ENCODE results near the gene ATP5F1C.
"Not testable (repeated sequence)": the region's sequence is repeated elsewhere in the genome, so short reads cannot be mapped to it uniquely, and the experiment has no call there.

Gene ATP5F1C

GRCh38 chr10:7787857-7788638, at the start of gene ATP5F1C, which contains the start of gene KIN:
ATP5F1C (plus strand) TSS chr10:7788177; CDS start chr10:7788208, 31 bp downstream.
KIN (minus strand) TSS chr10:7787993; CDS start chr10:7787933, 60 bp downstream.
- DNase-seq (ENCODE audit: low read depth), result peak; percentile 94

GRCh38 chr10:7738536-7739407, 49.2 kb upstream of the ATP5F1C start:
- DNase-seq (ENCODE audit: low read depth), result no peak

- DNase-seq (ENCODE audit: low read depth), result no peak
These were observed 43.7 kb upstream of the ATP5F1C start for GRCh38 chr10:7744307-7744706.

DNA sequence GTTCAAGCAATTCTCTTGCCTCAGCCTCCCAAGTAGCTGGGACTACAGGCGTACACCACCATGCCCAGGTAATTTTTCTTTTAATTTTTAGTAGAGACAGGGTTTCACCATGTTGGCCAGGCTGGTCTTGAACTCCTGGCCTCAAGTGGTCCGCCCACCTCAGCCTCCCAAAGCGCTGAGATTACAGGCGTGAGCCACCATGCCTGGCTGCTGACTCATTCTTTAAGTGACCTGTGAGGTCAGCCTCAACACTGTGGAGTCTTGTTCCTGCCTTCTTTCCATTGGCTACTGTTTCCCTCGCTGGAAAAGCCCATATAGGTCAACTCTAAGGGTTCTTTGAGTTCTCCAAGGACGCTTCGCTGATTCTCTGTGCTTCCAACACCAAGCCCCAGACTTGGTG, 39.3 kb upstream of the ATP5F1C start:
- not testable (repeated sequence) for DNase-seq (ENCODE audit: low read depth)

- no peak for DNase-seq (ENCODE audit: low read depth)
These were observed 37.8 kb upstream of the ATP5F1C start for GRCh38 chr10:7750222-7750621.

- no peak for DNase-seq (ENCODE audit: low read depth)
These were observed 35.7 kb upstream of the ATP5F1C start for GRCh38 chr10:7752251-7752650.

DNA sequence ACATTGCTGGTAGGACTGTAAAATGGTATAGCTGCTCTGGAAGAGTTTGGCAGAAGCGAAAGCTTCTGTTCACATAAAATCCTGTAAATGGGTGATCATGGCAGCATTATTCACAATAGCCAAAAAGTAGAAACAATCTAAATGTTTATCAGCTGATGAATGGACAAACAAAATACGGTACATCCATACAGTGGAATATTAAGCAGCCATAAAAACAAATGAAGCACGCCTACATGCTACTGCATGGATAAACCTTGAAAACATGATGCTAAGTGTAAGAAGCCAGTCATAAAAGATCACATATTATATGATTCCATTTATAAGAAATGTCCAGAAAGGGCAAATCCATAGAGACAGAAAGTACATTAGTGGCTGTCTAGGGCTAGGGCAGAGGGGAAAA, 32.9 kb upstream of the ATP5F1C start:
- DNase-seq (ENCODE audit: low read depth), result no peak

- DNase-seq (ENCODE audit: low read depth), result no peak
These were observed 31.5 kb upstream of the ATP5F1C start for GRCh38 chr10:7756360-7756992.

DNA sequence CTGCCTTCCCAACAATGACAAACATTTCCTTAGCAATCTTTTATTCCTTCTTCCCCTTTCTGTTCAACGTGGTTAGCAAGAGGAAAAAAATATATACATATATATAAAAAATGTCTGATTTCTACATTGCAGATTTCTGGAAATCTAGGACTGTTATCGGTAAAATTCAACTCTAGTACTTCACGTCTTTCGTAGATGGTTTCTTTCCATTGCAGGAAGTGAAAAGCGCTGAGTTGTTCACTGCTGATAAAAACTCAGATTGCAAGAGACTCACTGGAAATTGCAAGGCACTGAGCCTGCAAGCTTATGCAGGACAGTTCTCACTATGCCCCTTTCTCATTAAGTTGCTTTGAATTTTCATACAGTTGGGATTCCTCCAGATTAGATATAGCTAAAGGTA, 24.0 kb upstream of the ATP5F1C start:
- no peak for DNase-seq (ENCODE audit: low read depth)

- no peak for DNase-seq (ENCODE audit: low read depth)
These were observed 21.7 kb upstream of the ATP5F1C start for GRCh38 chr10:7766241-7766640.

GRCh38 chr10:7767209-7767608, 20.8 kb upstream of the ATP5F1C start:
- DNase-seq (ENCODE audit: low read depth), result no peak

- no peak for DNase-seq (ENCODE audit: low read depth)
These were observed 19.6 kb upstream of the ATP5F1C start for GRCh38 chr10:7768417-7768816.

- DNase-seq (ENCODE audit: low read depth), result no peak
These were observed 13.9 kb upstream of the ATP5F1C start for GRCh38 chr10:7773845-7774801.

DNA sequence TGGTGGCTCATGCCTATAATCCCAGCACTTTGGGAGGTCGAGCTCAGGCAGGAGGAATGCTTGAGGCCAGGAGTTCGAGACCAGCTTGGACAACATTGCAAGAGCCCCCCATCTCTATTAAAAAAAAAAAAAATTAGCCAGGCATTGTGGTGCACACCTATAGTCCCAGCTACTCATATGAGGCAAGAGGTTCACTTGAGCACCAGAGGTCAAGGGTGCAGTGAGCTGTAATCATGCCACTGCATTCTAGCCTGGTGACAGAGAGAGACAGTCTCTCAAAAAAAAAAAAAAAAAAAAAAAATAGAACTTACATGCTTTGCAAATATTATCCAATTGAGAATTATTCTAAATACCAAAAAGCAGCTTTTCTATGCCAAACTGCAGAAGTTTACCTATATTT, 11.2 kb upstream of the ATP5F1C start:
- no peak for DNase-seq (ENCODE audit: low read depth)

DNA sequence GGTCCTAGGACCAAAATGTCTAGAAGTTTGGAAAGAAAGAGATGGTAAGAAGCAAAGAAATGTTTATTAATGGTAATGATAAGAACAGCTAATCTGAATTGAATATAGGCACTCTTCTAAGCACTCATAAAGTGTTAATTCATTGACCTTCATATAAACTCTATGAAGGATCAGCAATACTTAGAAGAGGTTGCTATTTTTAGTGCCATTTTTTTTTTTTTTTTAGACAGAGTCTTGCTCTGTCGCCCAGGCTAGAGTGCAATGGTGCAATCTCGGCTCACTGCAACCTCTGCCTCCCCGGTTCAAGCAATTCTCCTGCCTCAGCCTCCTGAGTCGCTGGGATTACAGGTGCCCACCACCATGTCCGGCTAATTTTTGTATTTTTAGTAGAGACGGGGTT, 5.8 kb upstream of the ATP5F1C start:
- not testable (repeated sequence) for DNase-seq (ENCODE audit: low read depth)

DNA sequence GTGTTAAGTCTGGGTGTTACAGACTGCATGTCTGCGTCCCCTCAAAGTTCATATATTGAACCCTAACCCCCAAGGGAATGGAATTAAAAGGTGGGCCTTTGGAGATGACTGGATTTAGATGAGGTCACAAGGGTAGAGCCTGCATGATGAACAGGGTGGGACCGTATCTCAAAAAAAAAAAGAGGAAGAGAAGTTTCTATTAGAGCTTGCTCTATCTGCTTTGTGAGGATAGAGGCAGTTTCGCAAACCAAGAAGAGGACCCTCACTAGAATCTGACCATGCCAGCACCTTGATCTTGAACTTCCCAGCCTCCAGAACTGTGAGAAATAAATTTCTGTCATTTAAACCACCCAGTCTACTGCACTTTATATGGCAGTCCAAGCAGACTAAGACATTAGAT, 1.5 kb upstream of the ATP5F1C start:
- DNase-seq (ENCODE audit: low read depth), result no peak

DNA sequence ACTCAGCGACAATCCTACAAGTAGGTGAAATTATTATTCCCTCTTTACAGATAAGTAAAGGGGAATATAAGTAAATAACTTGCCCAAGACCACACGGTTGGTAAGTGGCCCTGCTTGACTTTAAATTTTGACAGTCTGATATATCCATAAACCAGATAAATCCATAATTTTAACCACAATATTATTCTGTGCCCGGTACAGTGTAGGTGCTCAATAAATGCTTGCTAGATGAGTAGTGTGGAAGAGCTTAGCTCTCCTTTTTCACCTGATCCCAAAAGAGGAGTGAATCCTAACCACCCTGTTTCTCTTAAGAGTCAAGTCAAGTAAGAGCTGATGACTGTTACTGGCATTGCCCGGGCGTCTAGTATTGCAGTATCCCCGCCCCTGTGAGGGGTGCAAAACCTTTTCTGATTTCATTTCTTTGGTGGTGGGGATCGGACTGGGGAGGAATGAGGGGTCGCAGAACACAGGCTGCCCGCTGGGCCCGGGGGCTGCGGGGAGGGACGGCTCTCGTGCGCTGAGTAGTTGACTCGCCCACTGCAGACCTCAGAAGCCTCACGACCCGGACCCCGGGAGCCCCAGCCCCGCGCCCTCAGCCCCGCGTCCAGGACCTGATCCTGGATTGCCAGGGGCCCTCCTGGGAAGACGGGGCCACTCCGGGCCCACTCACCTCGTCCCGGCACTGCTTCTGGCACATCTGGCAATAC, 674 bp upstream of the ATP5F1C start:
- no peak for DNase-seq (ENCODE audit: low read depth)

- DNase-seq (ENCODE audit: low read depth), result no peak
These were observed 786 bp downstream of the ATP5F1C start for GRCh38 chr10:7788639-7789286.

GRCh38 chr10:7789390-7789789, 1.4 kb downstream of the ATP5F1C start:
- no peak for DNase-seq (ENCODE audit: low read depth)

DNA sequence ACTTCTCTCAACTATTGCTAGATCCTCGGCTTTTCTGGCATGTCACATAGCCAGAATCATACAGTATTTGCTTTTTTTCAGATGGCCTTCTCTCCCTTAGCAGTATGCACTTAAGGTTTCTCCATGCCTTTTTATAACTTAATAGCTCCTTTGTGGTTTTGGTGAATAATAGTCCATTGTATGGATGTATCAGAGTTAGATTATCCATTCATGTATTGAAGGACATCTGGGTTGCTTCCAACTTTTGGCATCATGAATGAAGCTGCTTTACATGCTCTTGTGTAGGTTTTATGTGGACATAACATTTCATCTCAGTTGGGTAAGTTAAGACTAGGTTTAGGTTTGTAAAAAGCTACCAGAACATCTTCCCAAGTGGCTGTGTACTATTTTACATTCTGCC, 4.6 kb downstream of the ATP5F1C start:
- no peak for DNase-seq (ENCODE audit: low read depth)
